ENCODE results near the gene NELFE. TPM values are rescaled to one million over a fixed set of nuclear protein-coding genes. Genes with fewer than 3 reads are reported as not detected.
"Not testable (repeated sequence)": the region's sequence is repeated elsewhere in the genome, so short reads cannot be mapped to it uniquely, and the experiment has no call there.

Gene NELFE, protein sequence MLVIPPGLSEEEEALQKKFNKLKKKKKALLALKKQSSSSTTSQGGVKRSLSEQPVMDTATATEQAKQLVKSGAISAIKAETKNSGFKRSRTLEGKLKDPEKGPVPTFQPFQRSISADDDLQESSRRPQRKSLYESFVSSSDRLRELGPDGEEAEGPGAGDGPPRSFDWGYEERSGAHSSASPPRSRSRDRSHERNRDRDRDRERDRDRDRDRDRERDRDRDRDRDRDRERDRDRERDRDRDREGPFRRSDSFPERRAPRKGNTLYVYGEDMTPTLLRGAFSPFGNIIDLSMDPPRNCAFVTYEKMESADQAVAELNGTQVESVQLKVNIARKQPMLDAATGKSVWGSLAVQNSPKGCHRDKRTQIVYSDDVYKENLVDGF
- total RNA-seq (2022) (90.7 and 113 TPM in 2 replicates), Bru-seq, nascent RNA (percentile 78 among the genes with signal in this experiment), BruChase-seq, experiment 1, labeled RNA remaining after a 6-hour chase (percentile 71 among the genes with signal in this experiment), BruChase-seq, experiment 2, labeled RNA remaining after a 2-hour chase (percentile 65 among the genes with signal in this experiment)
- long read RNA-seq, transcript NELFE-202 (11 exons, 1,584 nt): major isoform, 162 of 206 reads
- long read RNA-seq, partial matches to known transcripts: 12 of 206 reads
- long read RNA-seq, other reads (novel, unspliced or antisense): 29 of 206 reads

- CTCF ChIA-PET: interaction anchor here (0.6 to 0.7 kb wide), 4 partner anchors 71 to 901 kb away, joined by 3 to 5 read pairs (median 4); no protein-coding TSS in a partner anchor
- H3K4me3 Mint-ChIP-seq (ENCODE audit: unreplicated experiment): peak within 1 kb of the TSS; percentile 88
- DNase-seq (ENCODE audit: unreplicated experiment): peak; percentile 96
Measured at GRCh38 chr6:31958741-31959739, at the start of gene NELFE, which contains the start of gene SKIC2. NELFE (minus strand) TSS chr6:31958971; CDS start chr6:31958446, 525 bp downstream. SKIC2 (plus strand) TSS chr6:31959175; CDS start chr6:31959193, 18 bp downstream.

DNA sequence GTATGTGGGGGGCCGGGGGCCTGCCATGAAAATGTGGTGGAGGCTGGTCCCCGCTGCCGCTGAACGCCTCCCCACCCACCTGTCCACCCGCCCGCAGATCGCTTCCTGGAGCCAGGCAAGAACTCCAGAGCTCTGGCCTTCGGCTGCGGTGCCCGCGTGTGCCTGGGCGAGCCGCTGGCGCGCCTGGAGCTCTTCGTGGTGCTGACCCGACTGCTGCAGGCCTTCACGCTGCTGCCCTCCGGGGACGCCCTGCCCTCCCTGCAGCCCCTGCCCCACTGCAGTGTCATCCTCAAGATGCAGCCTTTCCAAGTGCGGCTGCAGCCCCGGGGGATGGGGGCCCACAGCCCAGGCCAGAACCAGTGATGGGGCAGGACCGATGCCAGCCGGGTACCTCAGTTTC lies 49.3 kb upstream of the NELFE start:
- H3K9me3 Mint-ChIP-seq (ENCODE audit: unreplicated experiment); H3K27me3 Mint-ChIP-seq (ENCODE audit: insufficient read depth, unreplicated experiment); H3K27ac Mint-ChIP-seq (ENCODE audit: low read depth, unreplicated experiment); H3K4me3 Mint-ChIP-seq (ENCODE audit: unreplicated experiment); BruUV-seq (replicated peaks); CTCF ChIA-PET; intact Hi-C loops (cut with micrococcal nuclease); POLR2A ChIA-PET; H3K36me3 Mint-ChIP-seq (ENCODE audit: insufficient read depth, unreplicated experiment); H3K4me1 Mint-ChIP-seq (ENCODE audit: insufficient read depth, unreplicated experiment); DNase-seq (ENCODE audit: unreplicated experiment): not testable (repeated sequence)

More at GRCh38 chr6:31958741-31959739, at the start of gene NELFE, which contains the start of gene SKIC2:
- Mint-ChIP-seq H3K4me1 (ENCODE audit: insufficient read depth, unreplicated experiment) (peaks cover 9% of the 10 kb centered on the region), H3K9me3 (ENCODE audit: unreplicated experiment) (no peaks in the 10 kb centered on the region), H3K36me3 (ENCODE audit: insufficient read depth, unreplicated experiment) (peaks cover 76% of the 10 kb centered on the region), H3K27ac (ENCODE audit: low read depth, unreplicated experiment) (peak within 1 kb of the TSS; percentile 97), H3K27me3 (ENCODE audit: insufficient read depth, unreplicated experiment) (no peaks in the 10 kb centered on the region)
- intact Hi-C loops (cut with micrococcal nuclease): loop anchor here (1.0 to 10.0 kb wide), 2 partner anchors 12 to 124 kb away; no protein-coding TSS in a partner anchor
- BruUV-seq (replicated peaks): TSS peak; percentile 66
- POLR2A ChIA-PET: interaction anchor here (0.5 to 3.5 kb wide), 20 partner anchors 10 to 416 kb away, joined by 3 to 109 read pairs (median 4); partner anchors contain the start of genes CFB, DXO, EHMT2 and FKBPL
- no peak for TF ChIP-seq CTCF (IDR thresholded peaks at IDR 0.05; ENCODE audit: unreplicated experiment)

GRCh38 chr6:32007086-32007485 lies 48.3 kb upstream of the NELFE start:
- H3K27ac Mint-ChIP-seq (ENCODE audit: low read depth, unreplicated experiment); H3K4me1 Mint-ChIP-seq (ENCODE audit: insufficient read depth, unreplicated experiment); H3K4me3 Mint-ChIP-seq (ENCODE audit: unreplicated experiment); H3K9me3 Mint-ChIP-seq (ENCODE audit: unreplicated experiment); CTCF ChIA-PET; intact Hi-C loops (cut with micrococcal nuclease); H3K36me3 Mint-ChIP-seq (ENCODE audit: insufficient read depth, unreplicated experiment); H3K27me3 Mint-ChIP-seq (ENCODE audit: insufficient read depth, unreplicated experiment); BruUV-seq (replicated peaks); POLR2A ChIA-PET; DNase-seq (ENCODE audit: unreplicated experiment): not testable (repeated sequence)

DNA sequence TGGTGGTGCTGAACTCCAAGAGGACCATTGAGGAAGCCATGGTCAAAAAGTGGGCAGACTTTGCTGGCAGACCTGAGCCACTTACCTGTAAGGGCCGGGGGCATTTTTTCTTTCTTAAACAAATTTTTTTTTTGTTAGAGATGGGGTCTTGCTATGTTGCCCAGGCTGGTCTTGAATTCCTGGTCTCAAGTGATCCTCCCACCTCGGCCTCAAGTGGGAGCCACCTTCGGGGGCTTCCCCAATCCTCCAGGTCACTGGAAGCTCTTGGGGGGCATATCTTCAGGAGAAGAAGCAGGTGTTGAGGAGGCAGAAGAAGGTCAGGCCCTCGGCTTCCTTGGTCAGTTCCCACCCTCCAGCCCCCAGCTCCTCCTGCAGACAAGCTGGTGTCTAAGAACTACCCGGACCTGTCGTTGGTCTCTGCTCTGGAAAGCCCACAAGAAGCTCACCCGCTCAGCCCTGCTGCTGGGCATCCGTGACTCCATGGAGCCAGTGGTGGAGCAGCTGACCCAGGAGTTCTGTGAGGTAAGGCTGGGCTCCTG lies 47.3 kb upstream of the NELFE start:
- POLR2A ChIA-PET; H3K4me3 Mint-ChIP-seq (ENCODE audit: unreplicated experiment); H3K36me3 Mint-ChIP-seq (ENCODE audit: insufficient read depth, unreplicated experiment); H3K27me3 Mint-ChIP-seq (ENCODE audit: insufficient read depth, unreplicated experiment); intact Hi-C loops (cut with micrococcal nuclease); H3K4me1 Mint-ChIP-seq (ENCODE audit: insufficient read depth, unreplicated experiment); H3K27ac Mint-ChIP-seq (ENCODE audit: low read depth, unreplicated experiment); BruUV-seq (replicated peaks); H3K9me3 Mint-ChIP-seq (ENCODE audit: unreplicated experiment); CTCF ChIA-PET; DNase-seq (ENCODE audit: unreplicated experiment): not testable (repeated sequence)

DNA sequence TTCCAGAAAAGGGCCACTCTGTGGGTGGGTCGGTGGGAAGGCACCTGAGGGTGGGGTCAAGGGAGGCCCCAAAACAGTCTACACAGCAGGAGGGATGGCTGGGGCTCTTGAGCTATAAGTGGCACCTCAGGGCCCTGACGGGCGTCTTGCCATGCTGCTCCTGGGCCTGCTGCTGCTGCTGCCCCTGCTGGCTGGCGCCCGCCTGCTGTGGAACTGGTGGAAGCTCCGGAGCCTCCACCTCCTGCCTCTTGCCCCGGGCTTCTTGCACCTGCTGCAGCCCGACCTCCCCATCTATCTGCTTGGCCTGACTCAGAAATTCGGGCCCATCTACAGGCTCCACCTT lies 46.7 kb upstream of the NELFE start:
- BruUV-seq (replicated peaks); intact Hi-C loops (cut with micrococcal nuclease); DNase-seq (ENCODE audit: unreplicated experiment); H3K27ac Mint-ChIP-seq (ENCODE audit: low read depth, unreplicated experiment); H3K27me3 Mint-ChIP-seq (ENCODE audit: insufficient read depth, unreplicated experiment); CTCF ChIA-PET; H3K4me1 Mint-ChIP-seq (ENCODE audit: insufficient read depth, unreplicated experiment); POLR2A ChIA-PET; H3K4me3 Mint-ChIP-seq (ENCODE audit: unreplicated experiment); H3K9me3 Mint-ChIP-seq (ENCODE audit: unreplicated experiment); H3K36me3 Mint-ChIP-seq (ENCODE audit: insufficient read depth, unreplicated experiment): not testable (repeated sequence)

DNA sequence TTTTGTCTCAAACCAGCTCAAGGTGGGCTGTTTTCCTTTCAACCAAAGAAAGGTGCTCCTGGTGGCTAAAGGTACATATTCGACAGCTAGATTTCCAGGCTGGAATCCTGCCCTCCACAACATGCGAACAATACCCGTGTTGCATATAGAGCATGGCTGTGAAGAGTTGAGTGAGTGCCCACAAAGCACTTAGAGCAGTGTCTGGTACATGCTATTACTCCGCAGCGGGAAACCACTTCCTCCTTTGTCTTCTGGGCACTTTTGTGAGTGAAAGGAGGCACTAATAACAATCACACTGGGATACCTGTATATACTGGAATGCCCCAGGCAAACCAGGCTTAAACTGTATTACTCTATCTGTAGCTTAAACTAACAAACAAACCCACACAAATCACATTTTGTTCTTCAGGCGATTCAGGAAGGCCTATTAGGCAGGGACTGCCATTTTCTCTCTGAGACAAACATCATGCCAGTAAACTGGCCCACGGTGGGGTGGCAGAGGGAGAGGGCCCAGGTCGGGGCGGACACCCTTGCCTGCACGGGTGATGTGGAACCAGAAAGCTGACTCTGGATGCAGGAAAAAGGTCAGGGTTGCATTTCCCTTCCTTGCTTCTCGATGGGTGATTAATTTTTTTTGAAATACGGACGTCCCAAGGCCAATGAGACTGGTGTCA lies 46.2 kb upstream of the NELFE start:
- DNase-seq (ENCODE audit: unreplicated experiment); H3K27me3 Mint-ChIP-seq (ENCODE audit: insufficient read depth, unreplicated experiment); H3K9me3 Mint-ChIP-seq (ENCODE audit: unreplicated experiment); H3K27ac Mint-ChIP-seq (ENCODE audit: low read depth, unreplicated experiment); BruUV-seq (replicated peaks); H3K36me3 Mint-ChIP-seq (ENCODE audit: insufficient read depth, unreplicated experiment); H3K4me3 Mint-ChIP-seq (ENCODE audit: unreplicated experiment); H3K4me1 Mint-ChIP-seq (ENCODE audit: insufficient read depth, unreplicated experiment); intact Hi-C loops (cut with micrococcal nuclease); CTCF ChIA-PET; POLR2A ChIA-PET: not testable (repeated sequence)

DNA sequence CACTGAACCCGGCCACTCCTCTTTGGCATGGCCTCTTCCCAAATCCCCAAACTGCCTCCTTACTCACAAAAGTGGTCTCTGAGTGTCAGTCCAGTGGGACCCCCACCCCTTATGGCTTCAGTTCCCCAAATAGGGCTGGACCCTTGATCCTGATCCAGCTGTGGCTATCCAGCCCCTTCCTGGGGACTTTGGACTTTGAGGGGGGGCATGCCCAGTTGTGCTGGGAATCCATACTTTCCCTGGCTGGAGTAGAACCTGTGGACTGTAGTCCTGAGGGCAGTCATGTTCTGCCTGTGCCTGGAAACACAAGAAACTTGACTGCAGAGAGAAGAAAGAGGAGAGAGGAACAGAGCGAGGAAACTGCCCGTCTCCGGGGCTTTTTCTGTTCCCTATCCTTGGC lies 45.6 kb upstream of the NELFE start:
- BruUV-seq (replicated peaks); CTCF ChIA-PET; POLR2A ChIA-PET; H3K9me3 Mint-ChIP-seq (ENCODE audit: unreplicated experiment); H3K4me1 Mint-ChIP-seq (ENCODE audit: insufficient read depth, unreplicated experiment); H3K4me3 Mint-ChIP-seq (ENCODE audit: unreplicated experiment); H3K36me3 Mint-ChIP-seq (ENCODE audit: insufficient read depth, unreplicated experiment); intact Hi-C loops (cut with micrococcal nuclease); H3K27me3 Mint-ChIP-seq (ENCODE audit: insufficient read depth, unreplicated experiment); DNase-seq (ENCODE audit: unreplicated experiment); H3K27ac Mint-ChIP-seq (ENCODE audit: low read depth, unreplicated experiment): not testable (repeated sequence)

Measured in MCF 10A (cell line).